Motor neuron (in vitro differentiated cells): Measurements from ENCODE around the gene BSPRY. TPM values are rescaled to one million over a fixed set of nuclear protein-coding genes. Genes with fewer than 3 reads are reported as not detected.

ENCODE experiments used
- ATAC-seq, 8 experiments: fragments of 200-7000 bp; cut with Tn5 transposase; replicated peaks in 6 of 8; 2 replicates each; pipeline ENCODE4 v1.8.0; 2021; ENCODE audit warnings: mild to moderate bottlenecking in 8 of 8, moderate library complexity in 8 of 8
- H3K27ac ChIP-seq, 2 donors: fragments of 250-450 bp; sonication (Bioruptor Pico); 2 replicates each; pipeline ENCODE4 v1.9.0; 2021; ENCODE audit warnings: antibody characterized with exemption in 2 of 2, mild to moderate bottlenecking in 2 of 2, moderate library complexity in 1 of 2
- H3K4me1 ChIP-seq, 2 donors: fragments of 250-450 bp; sonication (Bioruptor Pico); replicated peaks in 1 of 2; 2 replicates each; pipeline ENCODE4 v1.6.1; 2021; ENCODE audit warnings: antibody characterized with exemption in 2 of 2, mild to moderate bottlenecking in 2 of 2, moderate library complexity in 1 of 2
- H3K4me3 ChIP-seq, 5 donors: fragments of 250-450 bp; sonication (Bioruptor Pico); 2 replicates each; pipeline ENCODE4 v1.9.0; 2021; ENCODE audit warnings: antibody characterized with exemption in 5 of 5, mild to moderate bottlenecking in 5 of 5, moderate library complexity in 4 of 5
- WGBS, 10 experiments: fragments of 450-650 bp; shearing (Covaris generic); methylation state at CpG; one replicate each; pipeline ENCODE4 v1.0.0; 2022; 5-methylcytosine and 5-hydroxymethylcytosine counted together
- in situ Hi-C, 9 experiments: fragments of 400-800 bp; cut with MboI; loops; one replicate each; pipeline ENCODE4 v1.15.0; 2021; ENCODE audit warnings: low sequenced_read_pairs in 9 of 9, low pct_unique_long_range_greater_than_20kb in 2 of 9; ENCODE audit not compliant: unreplicated experiment in 9 of 9
- total RNA-seq, 8 experiments: library from RNA; unstranded; fragments of 300-600 nt; gene quantifications; 2 replicates each; pipeline versions ENCODE4 v1.2.3 to v1.2.4, GENCODE V29; 2022

BSPRY gene
- under 1 TPM in 6 of 8 experiments, not detected in 2; 0.05 to 0.43 (median 0.27) TPM for total RNA-seq

DNA sequence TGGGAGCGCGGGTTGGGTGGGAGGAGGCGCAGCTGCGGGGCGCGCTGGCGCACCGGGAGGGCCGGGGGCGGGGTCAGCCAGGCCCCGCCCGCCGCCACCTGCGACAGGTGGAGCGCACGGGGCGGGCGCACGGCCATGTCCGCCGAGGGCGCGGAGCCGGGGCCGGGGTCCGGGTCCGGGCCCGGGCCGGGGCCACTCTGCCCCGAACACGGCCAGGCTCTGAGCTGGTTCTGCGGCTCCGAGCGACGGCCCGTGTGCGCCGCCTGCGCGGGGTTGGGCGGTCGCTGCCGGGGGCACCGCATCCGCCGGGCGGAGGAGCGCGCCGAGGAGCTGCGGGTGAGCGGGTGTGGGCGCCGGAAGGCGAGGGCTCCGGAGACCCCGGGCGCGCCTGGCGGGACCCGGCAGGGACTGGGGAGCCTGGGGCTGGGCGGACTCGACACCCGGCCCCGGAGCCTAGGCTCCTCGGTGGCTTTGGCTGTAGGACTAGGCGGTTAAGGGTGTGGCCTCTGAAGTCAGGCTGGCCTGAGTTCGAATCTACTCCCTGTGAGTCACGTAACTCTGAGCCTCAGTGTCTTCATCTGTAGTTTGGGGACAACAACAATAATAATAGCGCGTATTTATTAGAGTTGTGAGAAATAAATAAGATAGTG is at the start of gene BSPRY:
Gene BSPRY (plus strand): TSS at position 97 of the 650 bp plus-strand sequence. CDS start 39 bp downstream, at position 136.
- H3K4me1 ChIP-seq = no peaks in the 10 kb centered on the region
- H3K4me3 ChIP-seq = peak within 1 kb of the TSS; percentile 20 to 33 (median 30)
- in situ Hi-C loops = no loop called here
- peak; percentile 21 to 79 (median 56) for ATAC-seq
- H3K27ac ChIP-seq = no peak within 1 kb of the TSS
- 0 to 80% (median 11%) methylated on average over 1 to 9 of the region's 71 CpGs; no CpG with 5 or more reads in 3 of the 10 experiments for WGBS, 10 experiments

DNA sequence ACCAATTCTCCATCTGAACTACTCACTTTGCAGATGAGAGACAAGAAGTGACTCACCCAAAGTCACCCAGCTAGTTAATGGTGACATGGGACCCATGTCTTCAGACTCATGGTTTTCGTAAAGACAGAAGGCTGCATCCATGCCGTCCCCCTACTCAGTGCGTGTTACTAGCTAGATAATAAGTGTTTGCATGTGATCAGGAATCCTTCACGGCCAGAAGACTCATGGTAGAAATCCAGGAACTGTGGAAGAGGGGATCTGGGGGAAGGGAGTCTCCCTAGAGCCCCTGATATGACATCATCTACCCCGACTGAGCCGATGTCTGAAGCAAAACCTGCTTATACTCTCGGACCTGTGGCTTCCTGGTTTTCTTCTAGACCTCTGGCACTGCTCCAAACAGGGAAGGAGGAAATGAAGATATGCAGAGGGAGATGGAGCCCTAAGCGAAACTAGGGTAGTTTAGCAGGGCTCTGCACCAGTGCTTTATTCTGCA is 49.5 kb upstream of the BSPRY start:
- peak in 2 of 8 experiments; percentile 43 to 44 for ATAC-seq
- Histone ChIP-seq H3K4me1 (peaks cover 0 to 4% of the 10 kb centered on the region in 2 donors), H3K27ac (no peak overlapping the region), H3K4me3 (no peak overlapping the region)
- 43 to 100% (median 72%) methylated on average over 1 to 8 of the region's 8 CpGs; no CpG with 5 or more reads in 2 of the 10 experiments for WGBS, 10 experiments
- in situ Hi-C loops = loop anchor here in 2 of 9 experiments (25.0 kb wide), 2 partner anchors 287 to 362 kb away; no protein-coding TSS in a partner anchor

DNA sequence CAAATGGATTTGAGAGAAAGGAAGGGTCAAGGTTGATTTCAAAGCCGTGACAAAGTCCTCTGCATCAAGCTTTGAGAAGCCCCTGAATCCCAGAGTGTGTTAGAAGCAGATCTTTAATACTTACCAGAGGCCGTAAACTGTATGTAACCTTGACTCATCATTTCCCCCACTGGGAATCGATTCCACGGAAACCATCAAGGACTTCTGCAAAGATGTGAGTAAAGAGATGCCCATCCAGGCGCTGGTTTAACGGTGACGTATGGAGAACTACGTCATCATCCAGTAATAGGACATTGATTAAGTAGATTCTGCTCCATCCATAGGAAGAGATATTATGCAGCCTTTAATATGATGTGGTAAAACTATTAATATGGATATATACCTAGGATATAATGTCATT is 47.8 kb upstream of the BSPRY start:
- peak in 4 of 8 experiments; percentile 21 to 88 (median 52) for ATAC-seq
- in situ Hi-C loops = loop anchor here in 2 of 9 experiments (25.0 kb wide), 2 partner anchors 286 to 361 kb away; no protein-coding TSS in a partner anchor
- 40 to 100% (median 86%) methylated on average over 1 to 8 of the region's 8 CpGs; no CpG with 5 or more reads in 2 of the 10 experiments for WGBS, 10 experiments
- Histone ChIP-seq H3K4me3 (no peak overlapping the region), H3K27ac (no peak overlapping the region), H3K4me1 (peaks cover 0 to 4% of the 10 kb centered on the region in 2 donors)

DNA sequence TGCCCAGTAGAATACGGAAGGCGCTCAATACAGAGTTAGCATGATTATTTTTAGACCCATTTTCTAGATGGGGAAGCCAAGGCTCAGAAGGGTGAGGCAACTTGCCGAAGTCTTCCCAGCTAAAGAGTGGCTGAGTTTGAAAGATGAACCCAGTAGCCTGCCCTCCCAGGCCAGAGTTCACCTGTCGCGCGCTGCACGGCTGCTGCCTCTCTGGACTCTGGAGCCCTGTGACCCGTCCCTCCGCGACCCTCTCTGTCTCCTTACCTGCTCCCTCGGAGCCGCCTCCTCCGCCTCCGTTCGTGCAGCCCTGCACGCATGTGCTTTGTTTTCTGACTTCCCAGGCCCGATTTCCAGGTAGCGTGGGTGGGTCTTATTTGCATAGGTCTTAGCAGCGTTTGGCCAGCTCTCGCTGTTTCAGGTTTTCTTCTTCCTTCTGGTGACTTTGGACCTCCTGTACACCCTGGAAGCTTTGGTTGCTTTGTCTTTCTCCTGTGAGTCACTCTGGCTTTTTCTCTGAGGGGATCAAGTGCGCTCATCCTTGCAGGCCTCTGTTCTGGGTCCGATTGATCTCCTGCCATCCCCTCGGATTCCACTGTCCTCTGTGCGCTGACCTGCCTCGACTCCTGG is 46.4 kb upstream of the BSPRY start, which contains the start of gene RNF183:
Gene RNF183 (minus strand): TSS at position 585 of the 627 bp plus-strand sequence. CDS start 5,192 bp downstream, outside the sequence.
- H3K4me1 ChIP-seq = peaks cover 0 to 4% of the 10 kb centered on the region in 2 donors
- no peak within 1 kb of the TSS for H3K4me3 ChIP-seq
- WGBS, 10 experiments = 68 to 100% (median 85%) methylated on average over 1 to 21 of the region's 25 CpGs
- in situ Hi-C loops = loop anchor here in 2 of 9 experiments (25.0 kb wide), 2 partner anchors 284 to 359 kb away; no protein-coding TSS in a partner anchor
- ATAC-seq = no peak
- no peak within 1 kb of the TSS for H3K27ac ChIP-seq

DNA sequence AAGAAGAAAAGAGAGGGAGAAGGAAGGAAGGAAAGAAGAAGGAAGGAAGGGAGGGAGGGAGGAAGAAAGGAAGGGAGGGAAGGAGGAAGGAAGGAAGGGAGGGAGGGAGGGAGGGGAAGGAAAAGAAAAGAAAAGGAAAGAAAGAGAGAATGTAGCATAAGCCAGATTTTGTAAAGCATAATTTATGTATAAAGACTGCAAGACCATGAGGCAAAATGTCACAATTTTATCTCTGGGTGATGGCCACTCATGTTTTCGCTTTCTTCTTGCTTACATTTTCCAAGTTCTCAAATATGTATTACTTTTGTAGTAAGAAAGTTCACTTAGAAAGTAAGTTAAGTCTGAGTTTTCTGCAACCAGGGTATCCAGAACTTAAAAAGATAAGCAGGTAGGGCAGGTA is 42.8 kb upstream of the BSPRY start:
- peaks cover 0 to 1% of the 10 kb centered on the region in 2 donors for H3K4me1 ChIP-seq
- 43 to 100% (median 80%) methylated on average over 1 of the region's 1 CpG; no CpG with 5 or more reads in 7 of the 10 experiments for WGBS, 10 experiments
- in situ Hi-C loops = loop anchor here in 2 of 9 experiments (25.0 kb wide), 2 partner anchors 281 to 356 kb away; no protein-coding TSS in a partner anchor

DNA sequence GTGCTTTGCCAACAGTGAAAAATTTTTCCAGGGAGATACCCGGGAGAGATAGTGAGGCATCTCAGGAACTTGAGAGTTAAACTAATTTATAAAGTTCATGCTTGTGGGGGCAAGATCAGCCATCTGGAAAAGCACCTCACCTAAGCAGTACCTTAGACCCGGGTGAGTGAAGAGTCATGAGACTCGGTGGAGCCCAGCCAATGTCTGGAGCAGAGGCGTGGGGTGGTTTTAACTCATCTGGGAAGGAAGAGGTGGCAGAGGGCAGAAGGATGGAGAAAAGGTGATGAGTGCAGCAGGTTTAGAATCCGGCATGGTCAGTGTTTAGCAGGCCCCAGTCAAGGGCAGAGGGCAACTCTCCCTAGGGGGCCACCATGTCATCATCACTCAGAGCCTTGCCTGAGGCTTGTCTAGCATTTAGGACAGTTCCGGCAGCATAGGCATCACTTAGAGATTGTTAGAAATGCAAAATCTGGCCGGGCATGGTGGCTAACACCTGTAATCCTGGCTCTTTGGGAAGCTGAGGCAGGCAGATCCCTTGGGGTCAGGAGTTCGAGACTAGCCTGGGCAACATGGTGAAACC is 41.9 kb upstream of the BSPRY start:
- Histone ChIP-seq H3K4me3 (no peak overlapping the region), H3K27ac (no peak overlapping the region), H3K4me1 (no peaks in the 10 kb centered on the region)
- in situ Hi-C loops = loop anchor here in 2 of 9 experiments (25.0 kb wide), 2 partner anchors 280 to 355 kb away; no protein-coding TSS in a partner anchor
- WGBS, 10 experiments = 10 to 94% (median 67%) methylated on average over 1 to 7 of the region's 8 CpGs; no CpG with 5 or more reads in 1 of the 10 experiments
- ATAC-seq = no peak

More for the DNA sequence above, 42.8 kb upstream of the BSPRY start:
- ATAC-seq = no peak
- Histone ChIP-seq H3K4me3 (no peak overlapping the region), H3K27ac (no peak overlapping the region)

DNA sequence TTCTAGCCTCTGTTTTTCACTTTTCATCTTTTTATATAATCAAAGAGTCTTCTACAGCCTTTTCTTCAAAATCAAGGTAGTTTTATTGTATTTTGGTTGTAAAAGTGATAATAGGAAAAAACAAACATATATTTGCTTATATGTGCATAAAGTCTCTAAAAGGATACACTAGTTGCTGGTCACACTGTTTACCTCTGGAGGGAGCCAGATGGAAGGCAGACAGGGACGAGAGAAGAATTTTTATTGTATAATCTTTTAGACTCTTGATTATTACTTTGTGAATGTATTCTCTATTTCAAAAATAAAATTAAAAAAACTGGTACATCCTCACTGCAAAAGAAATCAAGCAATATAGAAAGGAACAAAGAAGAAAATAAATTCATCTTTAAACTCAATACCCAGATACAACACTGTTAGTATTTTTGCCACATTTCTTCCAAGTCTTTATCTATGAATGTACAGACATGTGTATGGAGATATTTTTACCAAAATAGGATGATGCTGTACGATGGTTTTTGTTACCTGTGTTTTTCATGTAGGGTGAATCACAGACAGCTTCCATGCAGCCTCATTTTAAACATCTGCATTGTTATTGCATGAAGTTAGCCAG is 40.0 kb upstream of the BSPRY start:
- 0 to 26% (median 8%) methylated on average over 2 of the region's 2 CpGs; no CpG with 5 or more reads in 1 of the 10 experiments for WGBS, 10 experiments
- in situ Hi-C loops = loop anchor here in 2 of 9 experiments (25.0 kb wide), 2 partner anchors 278 to 353 kb away; no protein-coding TSS in a partner anchor
- Histone ChIP-seq H3K4me1 (no peaks in the 10 kb centered on the region), H3K27ac (no peak overlapping the region), H3K4me3 (no peak overlapping the region)
- peak in 4 of 8 experiments; percentile 32 to 67 (median 54) for ATAC-seq

DNA sequence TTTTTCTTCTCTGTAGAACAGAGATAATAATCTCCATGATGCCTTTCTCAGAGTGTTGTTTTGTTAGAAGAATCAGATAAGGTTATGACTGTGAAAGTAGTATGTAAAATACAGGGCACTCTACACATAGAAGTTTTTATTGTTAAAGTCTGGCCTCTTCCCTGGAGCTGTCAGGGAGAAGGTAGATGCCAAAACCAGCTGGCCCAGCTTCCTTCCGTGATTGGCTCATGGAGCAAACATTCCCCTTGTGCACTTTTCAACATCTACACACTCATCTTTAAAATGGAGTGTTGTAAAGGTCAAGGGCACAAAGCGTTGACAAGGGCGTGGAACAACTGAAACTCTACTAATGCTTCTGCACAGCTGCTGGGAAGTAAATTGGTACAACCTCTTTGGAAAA is 38.8 kb upstream of the BSPRY start:
- Histone ChIP-seq H3K27ac (no peak overlapping the region), H3K4me3 (no peak overlapping the region), H3K4me1 (no peaks in the 10 kb centered on the region)
- 0 to 80% (median 54%) methylated on average over 1 to 3 of the region's 3 CpGs; no CpG with 5 or more reads in 2 of the 10 experiments for WGBS, 10 experiments
- ATAC-seq = no peak
- in situ Hi-C loops = loop anchor here in 2 of 9 experiments (25.0 kb wide), 2 partner anchors 277 to 352 kb away; no protein-coding TSS in a partner anchor

DNA sequence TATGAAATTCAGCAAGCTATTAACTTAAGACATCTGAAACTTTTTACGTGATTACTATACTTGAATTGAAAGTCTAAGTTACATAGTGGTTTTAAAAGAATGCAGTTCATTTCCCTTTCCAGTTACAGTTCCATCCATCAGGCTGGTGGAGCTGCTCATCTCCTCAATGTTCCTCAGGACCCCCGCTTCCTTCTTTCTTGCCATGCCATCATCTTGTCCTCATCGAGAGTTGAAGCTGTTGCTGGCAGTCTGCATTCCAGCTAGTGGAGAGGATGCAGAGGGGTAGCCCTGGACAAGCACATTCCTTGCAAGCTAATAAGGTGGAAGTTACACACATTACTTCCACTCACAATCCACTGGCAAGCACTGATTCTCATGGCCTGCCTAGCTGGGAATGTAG is 37.4 kb upstream of the BSPRY start:
- H3K4me1 ChIP-seq = peaks cover 0 to 2% of the 10 kb centered on the region in 2 donors
- 30 to 100% (median 82%) methylated on average over 1 to 3 of the region's 3 CpGs; no CpG with 5 or more reads in 3 of the 10 experiments for WGBS, 10 experiments
- H3K27ac ChIP-seq = no peak overlapping the region
- no peak for ATAC-seq
- H3K4me3 ChIP-seq = no peak overlapping the region
- in situ Hi-C loops = loop anchor here in 2 of 9 experiments (25.0 kb wide), 2 partner anchors 275 to 350 kb away; no protein-coding TSS in a partner anchor

DNA sequence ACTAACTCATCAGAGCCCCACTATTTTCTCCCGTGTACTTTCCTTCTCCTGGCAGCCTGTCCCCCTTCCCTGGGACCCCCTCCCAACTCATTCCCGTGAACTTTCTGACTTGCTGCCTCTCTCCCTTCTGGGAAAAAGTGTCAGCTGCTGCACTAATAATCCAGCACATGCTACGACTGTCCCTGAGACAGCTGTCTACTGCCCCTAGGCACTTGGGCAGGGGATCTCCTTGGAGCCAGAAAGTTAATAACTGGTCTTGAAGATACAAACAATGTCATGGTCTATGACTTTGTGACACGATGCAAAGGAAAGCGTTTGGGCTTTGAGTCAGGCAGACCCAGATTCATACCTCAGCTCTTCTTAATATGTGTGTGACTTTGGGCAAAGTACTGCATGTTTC is 36.1 kb upstream of the BSPRY start:
- Histone ChIP-seq H3K27ac (no peak overlapping the region), H3K4me3 (no peak overlapping the region), H3K4me1 (peaks cover 0 to 2% of the 10 kb centered on the region in 2 donors)
- peak in 1 of 8 experiments; percentile 67 for ATAC-seq
- WGBS, 10 experiments = 0 to 100% (median 75%) methylated on average over 1 to 5 of the region's 5 CpGs; no CpG with 5 or more reads in 3 of the 10 experiments
- in situ Hi-C loops = loop anchor here in 2 of 9 experiments (25.0 kb wide), 2 partner anchors 274 to 349 kb away; no protein-coding TSS in a partner anchor

DNA sequence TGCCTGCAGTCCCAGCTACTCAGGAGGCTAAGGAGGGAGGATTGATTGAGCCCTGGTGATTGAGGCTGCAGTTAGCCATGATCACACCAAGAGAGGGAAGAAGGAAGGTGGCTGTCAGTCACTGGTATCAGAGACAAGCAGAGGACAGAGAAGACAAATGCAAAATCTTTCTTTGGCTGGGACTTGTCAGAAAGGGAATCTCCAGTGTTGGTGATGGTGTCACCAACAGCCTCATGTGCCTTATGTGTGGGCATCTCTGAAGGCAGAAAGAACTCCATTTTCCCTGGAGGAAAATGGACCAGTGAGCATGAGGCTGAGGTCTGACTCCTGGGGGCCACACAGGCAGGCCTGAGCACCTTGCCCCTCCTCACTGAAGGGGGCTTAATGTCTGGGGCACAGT is 34.1 kb upstream of the BSPRY start:
- no peak for ATAC-seq
- no peak overlapping the region for H3K27ac ChIP-seq
- no peak overlapping the region for H3K4me3 ChIP-seq
- in situ Hi-C loops = loop anchor here in 2 of 9 experiments (25.0 kb wide), 2 partner anchors 272 to 347 kb away; no protein-coding TSS in a partner anchor
- H3K4me1 ChIP-seq = peaks cover 0 to 2% of the 10 kb centered on the region in 2 donors

DNA sequence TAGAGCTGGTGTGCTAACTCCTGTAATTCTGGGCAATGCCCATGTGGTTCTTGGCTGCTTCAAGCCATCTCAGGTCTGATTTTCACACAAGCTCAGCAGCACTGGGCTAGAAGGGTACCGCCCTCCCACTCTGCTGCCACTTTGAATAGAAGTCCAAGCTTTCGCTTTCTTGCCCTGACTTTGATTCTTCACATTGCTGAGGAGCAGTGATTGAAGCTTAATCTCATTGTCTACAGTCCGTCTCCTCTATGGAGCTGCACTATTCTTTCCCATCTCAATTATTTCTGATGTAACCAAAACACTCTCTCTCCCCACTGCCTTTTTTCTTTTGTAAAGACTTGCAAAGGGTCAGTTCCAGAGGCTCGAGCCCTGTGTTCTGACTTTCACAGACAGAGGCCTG is 33.3 kb upstream of the BSPRY start:
- in situ Hi-C loops = loop anchor here in 2 of 9 experiments (25.0 kb wide), 2 partner anchors 271 to 346 kb away; no protein-coding TSS in a partner anchor
- Histone ChIP-seq H3K4me3 (no peak overlapping the region), H3K27ac (no peak overlapping the region), H3K4me1 (peaks cover 0 to 2% of the 10 kb centered on the region in 2 donors)
- WGBS, 10 experiments = 51 to 86% (median 61%) methylated on average over 1 to 4 of the region's 4 CpGs; no CpG with 5 or more reads in 3 of the 10 experiments
- ATAC-seq = peak in 4 of 8 experiments; percentile 31 to 66 (median 61)
